ENCODE data around the gene CGB7.

DNA sequence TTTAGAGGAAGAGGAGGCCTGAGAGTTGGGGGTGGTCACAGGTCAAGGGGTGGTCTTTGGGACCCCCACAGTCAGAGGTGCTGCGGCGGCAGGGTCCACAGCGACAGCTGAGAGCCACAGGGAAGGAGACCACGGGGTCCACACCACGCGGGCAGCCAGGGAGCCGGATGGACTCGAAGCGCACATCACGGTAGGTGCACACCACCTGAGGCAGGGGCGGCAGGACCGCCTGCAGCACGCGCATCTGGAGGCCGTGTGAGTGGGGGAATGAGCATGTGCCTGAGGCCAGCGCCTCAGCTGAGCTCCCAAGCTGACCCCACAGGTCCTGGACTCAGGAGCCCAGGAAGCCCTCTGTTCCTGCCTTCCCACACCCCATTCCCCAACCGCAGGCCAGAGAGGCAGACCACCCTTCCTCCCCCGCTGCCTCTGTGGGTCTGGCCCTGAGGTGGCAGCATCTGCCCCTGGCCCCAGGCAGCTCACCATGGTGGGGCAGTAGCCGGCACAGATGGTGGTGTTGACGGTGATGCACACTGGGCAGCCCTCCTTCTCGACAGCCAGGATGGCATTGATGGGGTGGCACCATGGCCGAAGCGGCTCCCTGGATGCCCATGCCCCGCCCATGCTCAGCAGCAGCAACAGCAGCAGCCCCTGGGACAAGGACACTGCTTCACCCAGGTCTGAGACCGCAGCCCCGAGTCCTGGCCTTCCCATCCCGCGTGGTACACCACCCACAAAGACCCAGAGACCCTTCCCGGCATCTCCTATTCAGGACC is 41.3 kb downstream of the CGB7 start:
- TF ChIP-seq CTCF (IDR thresholded peaks at IDR 0.05; ENCODE audit: borderline replicate concordance, extremely low read depth, low read length, poor library complexity, severe bottlenecking) (no peak), EZH2 (IDR thresholded peaks at IDR 0.05; ENCODE audit: borderline replicate concordance, low read depth, low read length, severe bottlenecking) (no peak)
